GM21360 (cell line): ENCODE data around the gene NRTN.
"Not testable (repeated sequence)": the region's sequence is repeated elsewhere in the genome, so short reads cannot be mapped to it uniquely, and the experiment has no call there.

ENCODE experiments used
- ATAC-seq: cut with Tn5 transposase; IDR thresholded peaks from one replicate; pipeline ENCODE4 v1.9.1; 2021; ENCODE audit warnings: mild to moderate bottlenecking, moderate library complexity; ENCODE audit not compliant: unreplicated experiment

NRTN gene, protein sequence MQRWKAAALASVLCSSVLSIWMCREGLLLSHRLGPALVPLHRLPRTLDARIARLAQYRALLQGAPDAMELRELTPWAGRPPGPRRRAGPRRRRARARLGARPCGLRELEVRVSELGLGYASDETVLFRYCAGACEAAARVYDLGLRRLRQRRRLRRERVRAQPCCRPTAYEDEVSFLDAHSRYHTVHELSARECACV

DNA sequence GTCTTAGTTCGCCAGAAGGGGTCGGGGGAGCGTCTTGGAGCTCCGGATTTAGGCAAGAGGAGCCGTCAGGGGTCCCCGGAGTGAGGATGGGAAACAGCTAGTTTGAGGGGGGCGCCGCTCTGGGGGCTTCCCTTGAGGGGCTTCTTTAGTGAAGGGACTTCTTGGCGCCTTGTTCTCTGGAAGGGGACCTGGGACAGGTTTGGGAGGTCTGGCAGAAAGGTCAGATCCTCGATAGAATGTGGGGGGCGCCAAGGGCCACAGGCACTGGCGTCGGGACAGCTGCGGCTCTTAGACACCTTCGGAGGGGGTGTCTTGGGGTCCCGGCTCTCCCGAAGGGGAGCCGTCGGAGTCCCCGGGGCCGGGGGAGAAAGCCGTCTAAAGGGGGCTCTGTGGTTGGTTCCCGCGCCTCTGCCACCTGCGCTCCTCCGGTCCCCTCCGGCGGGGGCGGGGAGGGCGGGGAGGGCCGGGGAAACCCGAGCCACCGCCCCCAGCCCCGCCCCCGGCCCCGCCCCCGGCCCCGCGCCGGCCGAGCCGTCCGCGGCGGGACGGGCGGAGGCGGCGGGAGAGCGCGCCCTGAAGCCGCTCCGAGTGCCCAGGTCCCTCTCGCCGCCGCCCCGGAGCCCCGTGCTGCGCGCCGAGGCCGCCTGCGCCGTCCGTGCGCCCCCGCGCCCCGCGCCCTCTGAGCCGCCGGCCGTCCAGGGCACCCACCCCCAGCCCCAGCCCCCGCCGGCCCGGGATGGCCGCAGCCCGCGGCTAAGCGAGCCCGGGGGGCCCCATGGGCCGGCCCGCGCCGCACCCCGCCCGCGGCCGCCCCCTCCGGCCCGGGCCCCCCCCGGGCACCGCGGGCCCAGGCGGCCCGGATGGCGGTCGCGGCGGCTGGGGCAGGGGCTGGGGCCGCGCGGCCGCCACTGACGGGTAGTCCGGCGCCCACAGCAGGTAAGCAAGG is at the start of gene NRTN:
Gene NRTN (plus strand): TSS at position 552 of the 946 bp plus-strand sequence. CDS start 19,099 bp downstream, outside the sequence.
- ATAC-seq, result no peak

DNA sequence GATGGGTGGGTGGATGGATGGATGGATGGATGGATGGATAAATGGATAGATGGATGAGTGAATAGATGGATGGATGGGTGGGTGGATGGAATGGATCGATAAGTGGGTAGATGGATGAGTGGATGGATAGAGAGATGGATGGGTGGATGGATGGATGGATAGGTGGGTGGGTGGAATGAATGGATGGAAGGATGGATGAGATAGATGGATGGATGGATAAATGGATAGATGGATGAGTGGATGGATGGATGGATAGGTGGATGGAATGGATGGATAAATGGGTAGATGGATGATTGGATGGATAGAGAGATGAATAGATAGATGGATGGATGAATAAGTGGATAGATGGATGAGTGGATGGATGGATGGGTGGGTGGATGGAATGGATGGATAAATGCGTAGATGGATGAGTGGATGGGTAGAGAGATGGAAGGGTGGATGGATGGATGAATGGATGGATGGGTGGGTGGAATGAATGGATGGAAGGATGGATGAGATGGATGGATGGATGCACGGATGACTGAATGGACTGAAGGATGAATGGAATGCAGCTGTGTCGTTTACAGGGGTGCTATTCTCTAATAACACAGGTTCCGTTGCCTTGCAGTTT is 42.2 kb upstream of the NRTN start:
- ATAC-seq, result no peak

DNA sequence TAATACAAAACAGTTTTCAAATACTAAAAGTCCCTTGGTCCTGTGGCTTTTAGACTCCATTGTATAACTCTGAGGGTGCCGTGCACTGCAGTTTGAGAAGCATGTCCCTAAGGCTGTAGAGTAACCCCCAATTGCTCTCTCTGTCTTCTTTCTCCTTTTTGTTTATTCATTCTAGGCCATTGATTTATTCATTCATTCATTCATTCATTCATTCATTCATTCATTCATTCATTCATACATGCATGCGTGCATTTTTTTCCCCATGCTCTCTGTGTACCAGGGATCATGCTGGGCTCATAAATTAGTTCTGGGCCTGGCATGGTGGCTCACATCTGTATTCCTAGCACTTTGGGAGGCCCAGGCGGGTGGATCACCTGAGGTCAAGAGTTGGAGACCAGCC is 39.6 kb upstream of the NRTN start:
- ATAC-seq, result no peak

DNA sequence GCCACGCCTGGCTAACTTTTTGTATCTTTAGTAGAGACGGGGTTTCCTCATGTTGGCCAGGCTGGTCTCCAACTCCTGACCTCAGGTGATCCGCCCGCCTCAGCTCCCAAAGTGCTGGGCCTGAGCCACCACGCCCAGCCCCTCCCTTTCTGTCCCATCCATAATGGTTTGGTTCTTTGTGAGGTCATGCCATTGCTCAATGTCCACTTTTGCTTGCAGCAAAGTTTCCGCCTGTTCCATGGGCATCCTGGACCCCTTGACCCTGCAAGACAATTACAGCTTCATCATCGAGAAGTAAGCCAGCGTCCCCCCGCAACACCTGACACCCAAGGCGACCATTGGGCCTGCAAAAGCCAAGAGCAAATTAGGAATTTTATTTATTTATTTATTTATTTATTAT is 36.9 kb upstream of the NRTN start:
- ATAC-seq, result no peak

DNA sequence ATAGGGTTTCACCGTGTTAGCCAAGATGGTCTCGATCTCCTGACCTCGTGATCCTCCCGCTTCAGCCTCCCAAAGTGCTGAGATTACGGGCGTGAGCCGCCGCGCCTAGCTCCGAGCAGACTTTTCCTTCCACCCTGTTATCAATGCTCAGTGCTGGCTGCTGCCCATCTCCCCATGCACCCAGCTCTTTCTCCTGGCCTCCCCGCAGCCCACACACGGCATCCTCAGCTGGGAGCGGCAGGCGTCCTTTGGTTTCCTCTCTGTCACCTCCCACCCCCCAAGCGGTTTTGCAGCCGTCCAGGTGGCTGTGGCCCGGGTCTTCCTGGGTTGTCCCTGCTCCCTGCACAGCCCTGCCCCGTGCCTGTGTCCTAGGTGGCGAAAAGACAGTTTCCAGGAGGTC is 32.5 kb upstream of the NRTN start:
- no peak for ATAC-seq

DNA sequence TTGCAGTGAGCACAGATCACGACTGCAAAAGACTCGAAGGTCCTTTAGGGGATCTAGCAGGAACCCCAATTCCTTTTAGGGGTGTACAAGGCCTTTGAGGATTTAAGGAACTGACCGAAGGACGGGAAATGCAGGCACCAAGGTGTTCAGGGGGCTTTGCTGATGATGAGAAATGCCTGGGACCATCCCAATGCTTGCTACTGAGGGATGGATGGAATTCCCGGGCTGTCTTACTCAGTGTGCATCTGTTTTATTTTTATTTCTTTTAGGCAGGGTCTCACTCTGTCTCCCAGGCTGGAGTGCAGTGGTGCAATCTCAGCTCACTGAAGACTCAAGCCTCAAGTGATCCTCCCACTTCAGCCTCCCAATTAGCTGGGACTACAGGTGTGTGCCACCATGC is 31.6 kb upstream of the NRTN start:
- ATAC-seq, result no peak

DNA sequence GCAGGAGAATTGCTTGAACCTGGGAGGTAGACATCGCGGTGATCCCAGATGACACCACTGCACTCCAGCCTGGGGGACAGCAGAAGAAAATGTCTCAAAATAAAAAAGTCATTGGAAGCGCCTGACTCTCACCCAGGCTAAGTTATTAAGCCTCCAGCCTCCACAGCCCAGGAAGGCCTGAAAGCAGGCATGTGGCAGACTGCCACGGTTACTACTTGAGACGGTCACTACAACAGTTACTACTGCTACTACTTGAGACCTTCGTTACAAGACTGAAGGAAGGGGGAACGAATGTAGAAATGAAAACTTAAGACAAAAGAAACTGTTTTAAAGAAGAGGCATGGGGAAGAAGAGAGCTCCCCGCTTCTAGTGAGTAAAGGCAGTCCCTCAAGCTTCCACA is 29.9 kb upstream of the NRTN start:
- no peak for ATAC-seq

DNA sequence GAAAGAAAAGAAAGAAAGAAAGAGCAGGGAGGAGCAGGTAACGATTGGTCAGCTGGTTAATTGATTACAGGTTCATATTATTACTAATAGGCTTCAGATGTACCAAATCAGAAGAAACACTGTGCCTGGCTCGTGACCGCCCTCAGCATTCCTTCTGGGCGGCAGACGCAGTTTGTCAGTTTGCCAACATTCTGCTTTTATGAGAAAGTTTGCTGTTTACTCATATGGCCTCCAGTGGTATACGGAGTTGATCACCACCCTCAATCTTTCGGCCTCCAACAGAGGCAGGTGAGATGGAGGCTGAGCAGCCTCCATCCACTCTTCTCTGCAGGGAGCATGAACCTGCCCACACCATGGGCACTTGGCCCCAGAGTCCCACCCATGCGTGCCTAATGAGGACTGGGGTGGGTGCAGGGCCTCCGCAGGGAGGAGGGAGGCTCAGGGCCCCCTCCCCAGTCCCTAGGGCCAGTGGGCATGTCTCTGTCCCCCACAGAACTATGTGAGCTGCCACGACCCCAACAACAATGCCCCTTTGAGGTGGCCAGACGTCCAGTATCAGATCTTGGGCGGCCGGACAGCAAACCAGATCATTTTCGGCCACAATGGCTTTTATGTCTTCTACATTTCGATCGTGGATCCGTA is 29.1 kb upstream of the NRTN start:
- no peak for ATAC-seq

DNA sequence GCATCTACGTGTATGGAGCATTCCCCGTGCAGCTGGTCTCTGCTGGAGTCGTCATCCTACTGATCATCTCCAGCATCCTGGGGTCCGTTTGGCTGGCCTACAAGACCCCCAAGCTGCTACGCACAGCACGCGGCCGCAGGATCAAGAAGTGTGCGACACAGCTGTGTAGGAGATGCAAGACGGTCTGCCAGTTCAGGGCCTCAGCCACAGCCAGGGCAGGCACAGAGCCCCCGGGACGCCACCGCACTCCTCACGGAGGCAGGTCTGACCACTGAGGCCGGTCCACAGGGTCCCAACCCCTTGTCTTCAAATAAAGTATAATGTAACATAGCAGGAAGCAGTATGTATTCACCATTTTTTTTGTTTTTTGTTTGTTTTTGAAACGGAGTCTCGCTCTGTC is 26.5 kb upstream of the NRTN start:
- ATAC-seq, result no peak

DNA sequence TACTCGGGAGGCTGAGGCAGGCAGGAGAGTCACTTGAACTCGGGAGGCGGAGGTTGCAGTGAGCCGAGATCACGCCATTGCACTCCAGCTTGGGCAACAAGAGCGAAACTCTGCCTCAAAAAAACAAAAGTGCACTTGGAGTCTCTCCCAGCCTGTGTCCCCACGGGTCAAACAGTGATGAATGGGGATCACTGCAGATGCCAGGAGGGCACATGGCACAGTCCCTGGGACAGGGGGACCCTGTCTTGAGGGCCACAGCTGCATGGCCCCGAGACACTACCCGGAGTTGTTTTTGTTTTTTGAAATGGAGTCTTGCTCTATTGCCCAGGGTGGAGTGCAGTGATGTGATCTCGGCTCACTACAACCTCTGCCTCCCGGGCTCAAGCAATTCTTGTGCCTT is 24.0 kb upstream of the NRTN start:
- ATAC-seq, result not testable (repeated sequence)

DNA sequence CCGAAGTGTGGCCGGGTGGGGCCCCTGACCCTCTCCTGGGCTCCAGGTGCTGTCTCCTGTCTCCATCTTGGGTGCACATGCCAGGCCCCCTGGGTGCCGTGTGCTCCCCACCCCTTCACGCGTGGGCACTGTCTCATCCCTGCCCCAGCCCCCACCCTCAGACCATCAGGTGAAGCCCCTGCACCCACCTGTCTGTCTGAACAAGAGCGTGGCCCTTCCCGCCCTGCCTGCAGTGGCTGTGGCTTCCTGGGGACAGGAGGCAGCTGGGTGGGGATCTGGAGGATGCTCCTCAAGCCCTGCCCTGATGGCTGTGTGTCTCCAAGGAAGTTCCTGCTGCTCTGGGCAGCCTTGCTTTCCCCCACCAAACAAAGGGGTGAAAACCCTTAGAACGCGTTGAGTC is 22.5 kb upstream of the NRTN start:
- ATAC-seq, result no peak

DNA sequence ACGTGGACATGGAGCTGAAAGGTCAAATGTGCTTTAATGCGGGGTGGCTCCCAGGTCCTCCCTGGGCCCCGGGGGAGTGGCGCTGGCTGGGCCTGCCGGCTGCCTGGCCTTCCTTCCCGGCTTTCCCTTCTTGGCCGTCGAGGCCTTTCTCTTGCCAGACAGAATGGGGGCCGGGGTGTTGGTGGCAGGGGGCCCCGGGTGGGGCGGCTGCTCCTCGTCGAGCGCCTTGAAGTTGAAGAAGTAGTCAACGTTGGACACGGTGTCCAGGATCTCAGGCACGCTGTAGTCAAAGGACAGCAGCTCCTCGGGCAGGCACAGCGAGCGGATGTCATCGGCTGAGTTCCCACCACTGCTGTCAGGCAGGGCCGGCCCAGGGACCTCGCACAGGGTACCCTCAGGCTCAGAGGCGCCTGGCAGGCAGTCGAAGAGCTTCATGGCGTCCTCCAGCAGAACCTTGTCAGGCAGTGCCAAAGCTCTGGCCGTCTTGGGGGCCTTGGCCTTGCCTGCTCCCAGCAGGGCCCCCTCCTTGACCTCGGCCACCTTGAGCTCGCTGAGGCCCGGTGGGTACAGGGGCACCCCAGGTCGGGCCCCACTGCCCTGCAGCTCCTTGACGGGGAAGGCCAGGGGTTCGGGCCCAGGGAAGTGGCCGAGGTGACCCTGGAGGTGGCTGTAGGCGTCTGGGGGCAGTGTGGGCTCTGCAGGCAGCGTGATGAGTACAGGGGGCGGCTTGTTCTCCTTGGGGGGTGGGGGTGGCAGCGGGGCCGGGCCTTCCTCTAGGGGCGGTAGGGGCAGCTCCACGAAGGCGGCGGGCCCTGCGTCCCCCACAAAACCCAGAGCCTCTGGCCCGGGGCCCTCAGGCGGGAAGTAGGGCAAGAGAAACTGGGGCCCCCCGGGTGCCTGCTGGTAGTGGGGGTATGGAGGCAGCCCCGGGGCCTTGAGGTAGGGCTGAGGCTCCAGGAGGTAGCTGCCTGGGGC is 21.6 kb upstream of the NRTN start:
- ATAC-seq, result no peak

DNA sequence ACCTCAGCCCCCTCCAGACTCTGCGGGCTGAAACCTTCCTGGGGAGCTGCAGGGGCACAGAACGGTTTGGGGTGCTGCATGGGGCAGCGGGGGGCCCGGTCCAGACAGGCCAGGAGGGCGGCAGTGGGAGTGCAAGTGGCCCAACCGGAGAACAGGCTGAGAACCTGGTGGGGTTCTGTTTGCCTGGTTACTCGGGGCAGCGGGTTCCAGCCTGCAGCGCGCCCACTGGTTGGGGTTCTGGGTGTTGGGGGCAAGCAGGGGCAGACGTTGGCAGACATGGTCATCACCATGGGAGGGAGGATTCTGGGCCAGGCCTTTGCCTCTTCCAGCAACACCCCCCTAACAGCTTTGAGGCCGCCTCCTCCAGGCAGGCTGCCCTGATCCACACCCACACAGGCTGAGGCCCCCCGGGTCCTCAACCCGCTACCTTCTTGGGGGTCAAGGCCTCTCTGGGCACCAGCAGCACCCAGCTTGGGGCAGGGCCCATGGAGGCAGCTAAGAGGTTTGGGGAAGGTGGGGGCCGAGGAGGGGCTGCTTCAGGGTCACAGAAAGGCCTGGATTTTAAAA is 20.2 kb upstream of the NRTN start, which contains the start of gene PRR22:
Gene PRR22 (minus strand): TSS at position 166 of the 567 bp plus-strand sequence. CDS start 86 bp downstream, at position 80.
- ATAC-seq, result no peak

DNA sequence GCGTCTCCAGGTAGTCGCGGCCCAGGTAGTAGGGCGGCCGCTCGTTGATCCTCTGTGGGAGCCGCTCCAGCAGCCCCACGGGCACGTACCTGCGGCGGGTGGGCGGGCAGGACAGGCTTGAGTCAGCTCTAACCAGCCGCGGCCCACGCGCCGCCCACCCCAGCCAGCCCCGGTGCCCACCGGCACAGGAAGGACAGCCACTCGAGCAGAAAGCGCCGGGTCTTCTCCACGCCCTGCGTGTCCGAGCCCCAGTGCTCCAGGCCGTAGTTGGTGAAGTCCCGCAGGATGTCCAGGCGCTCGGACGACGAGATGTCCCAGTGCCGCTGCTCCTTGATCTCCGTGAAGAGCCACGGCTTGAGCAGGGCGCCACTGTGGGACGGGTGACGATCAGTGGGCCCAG is 19.4 kb upstream of the NRTN start:
- no peak for ATAC-seq

DNA sequence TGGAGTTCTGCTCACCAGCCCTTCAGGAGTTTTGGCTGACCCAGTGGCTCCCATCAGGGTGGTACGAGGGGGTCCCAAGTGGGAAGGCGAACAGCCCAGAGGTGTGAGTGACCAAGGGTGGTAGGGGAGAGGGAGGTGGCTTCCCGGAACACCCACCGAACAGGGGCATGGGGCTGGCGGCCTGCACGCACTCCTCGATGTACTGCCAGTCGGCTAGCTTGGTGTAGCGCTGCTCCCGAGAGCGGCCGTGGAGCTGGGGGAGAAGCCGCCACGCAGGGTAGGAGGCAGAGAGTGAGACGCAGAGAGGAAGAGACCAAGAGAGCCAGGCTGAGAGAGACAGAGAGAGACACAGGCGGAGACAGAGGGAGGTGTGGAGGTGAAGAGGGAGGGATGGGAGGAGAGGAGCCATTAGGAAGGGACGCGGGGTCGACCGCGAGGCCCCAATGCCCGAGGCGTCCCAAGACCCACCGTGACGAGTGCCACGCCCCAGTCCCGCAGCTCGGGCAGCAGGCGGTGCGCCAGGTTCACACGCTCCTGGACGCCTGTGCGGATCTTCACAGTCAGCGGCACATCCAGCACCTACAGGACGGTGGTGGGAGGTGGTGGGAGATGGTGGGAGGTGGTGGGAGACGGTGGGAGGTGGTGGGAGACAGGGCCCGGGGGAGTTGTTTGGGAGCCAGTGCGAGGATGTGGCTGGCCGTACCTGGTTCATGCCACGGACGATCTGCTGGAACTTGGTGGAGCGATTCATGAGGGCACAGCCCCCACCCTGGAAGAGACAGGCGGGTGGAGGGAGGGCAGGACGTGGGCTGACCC is 18.1 kb upstream of the NRTN start:
- ATAC-seq, result no peak

DNA sequence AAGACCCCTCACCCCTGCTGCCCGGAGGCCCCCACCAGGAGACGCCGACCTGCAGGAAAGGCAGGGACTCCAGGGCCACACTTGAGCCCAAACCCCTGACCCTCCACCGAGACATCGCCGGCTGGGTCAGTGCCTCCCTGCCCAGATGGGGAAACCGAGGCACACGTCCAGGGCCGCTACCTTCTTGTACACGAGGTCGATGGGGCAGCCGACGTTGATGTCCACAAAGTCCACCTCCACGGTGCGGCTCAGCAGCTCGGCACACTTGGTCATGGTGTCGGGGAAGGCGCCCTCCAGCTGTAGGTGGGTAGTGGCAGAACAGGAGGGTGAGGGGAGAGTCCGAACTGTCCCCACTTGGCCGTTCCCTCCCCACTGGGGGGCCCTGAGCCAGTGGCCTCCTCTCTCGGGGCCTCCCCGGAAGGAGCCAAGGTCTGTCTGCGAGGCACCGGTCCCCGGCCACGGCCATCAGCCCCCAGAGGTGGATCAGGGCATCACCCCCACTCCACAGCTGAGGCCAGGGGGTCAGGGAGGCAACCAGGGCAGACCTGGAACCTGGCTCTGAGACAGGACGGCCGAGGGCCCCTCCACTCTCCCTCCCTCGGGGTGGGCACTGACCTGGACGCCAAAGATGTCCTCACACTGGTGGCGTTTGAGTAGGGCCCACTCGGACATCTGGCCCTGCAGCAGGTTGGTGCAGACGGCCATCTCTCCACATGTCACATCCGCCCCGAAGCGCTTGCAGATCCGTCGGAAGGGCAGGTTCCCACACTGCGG is 17.3 kb upstream of the NRTN start:
- no peak for ATAC-seq

DNA sequence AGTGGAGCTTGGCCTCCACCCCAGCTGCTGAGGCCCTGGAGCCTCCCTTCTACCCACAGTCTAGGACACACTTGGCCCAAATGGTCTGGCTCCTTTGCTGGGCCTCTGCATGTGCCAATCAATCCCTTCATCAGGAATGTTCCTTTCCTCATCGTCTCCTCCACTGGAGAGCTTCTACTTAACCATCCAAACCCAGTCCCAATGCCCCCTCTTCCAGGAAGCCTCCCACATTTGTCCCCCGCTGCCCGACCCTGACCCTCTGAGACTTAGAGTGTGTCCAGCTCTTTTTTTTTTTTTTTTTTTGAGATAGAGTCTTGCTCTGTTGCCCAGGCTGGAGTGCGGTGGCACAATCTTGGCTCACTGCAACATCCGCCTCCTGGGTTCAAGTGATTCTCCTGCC is 16.4 kb upstream of the NRTN start:
- no peak for ATAC-seq

DNA sequence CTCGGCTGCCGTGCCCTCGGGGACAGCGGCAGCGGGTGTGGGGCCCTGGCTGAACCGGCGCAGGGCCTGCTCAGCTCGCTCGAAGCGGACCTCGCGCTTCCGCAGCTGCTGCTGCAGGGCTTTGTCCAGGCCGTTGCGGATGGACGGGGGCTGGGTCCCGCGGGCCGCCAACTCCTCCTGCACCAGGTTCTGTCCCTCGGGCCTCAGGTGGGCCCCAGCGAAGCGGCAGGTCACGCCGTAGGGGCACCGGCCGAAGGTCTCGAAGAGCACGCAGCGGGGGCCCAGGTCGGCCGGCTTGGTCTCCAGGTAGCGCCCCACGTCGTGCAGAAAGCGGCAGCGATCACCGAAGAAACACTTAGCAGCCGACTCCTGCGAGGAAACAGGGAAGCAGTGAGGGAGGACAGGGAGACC is 15.5 kb upstream of the NRTN start:
- ATAC-seq, result no peak
